NB4 (cell line): ENCODE results near the gene TOB1.

Source experiments
- POLR2A ChIP-seq: IDR thresholded peaks from 2 replicates; pipeline ENCODE4 v1.6.1; 2011; ENCODE audit warnings: mild to moderate bottlenecking; ENCODE audit not compliant: insufficient read length; ENCODE audit errors: extremely low read depth
- TF ChIP-seq, protein P1 (sequence below): IDR thresholded peaks from one replicate; pipeline ENCODE4 v1.5.1; 2012; ENCODE audit warnings: low read depth, low read length

DNA sequence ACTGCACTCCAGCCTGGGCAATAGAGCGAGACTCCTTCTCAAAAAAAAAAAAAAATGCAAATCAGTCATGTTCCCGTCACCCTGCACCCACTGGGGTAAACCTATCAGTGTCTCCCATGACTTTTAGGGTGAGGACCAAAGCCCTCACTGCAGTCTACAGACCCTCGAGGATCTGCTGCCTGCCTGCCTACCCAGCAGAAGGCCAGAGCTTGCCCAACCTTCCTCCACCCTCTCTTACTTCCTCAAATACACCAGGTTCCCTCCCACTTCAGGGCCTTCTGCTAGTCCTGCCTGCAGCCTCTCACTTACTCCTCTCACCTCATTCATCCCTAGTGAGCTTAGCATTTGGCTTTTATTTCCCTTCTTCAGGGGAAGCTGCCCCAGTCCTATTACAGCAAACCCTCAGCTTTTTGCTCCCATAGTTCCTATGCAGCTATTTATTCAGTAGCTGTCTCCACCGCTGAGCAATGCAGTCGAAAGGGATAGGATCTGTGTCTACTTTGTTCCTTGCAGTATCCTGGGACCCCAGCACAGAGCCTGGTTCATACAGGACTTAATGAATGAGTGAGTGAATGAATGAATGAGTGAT lies 17.8 kb upstream of the TOB1 start:
- TF ChIP-seq, protein P1, sequence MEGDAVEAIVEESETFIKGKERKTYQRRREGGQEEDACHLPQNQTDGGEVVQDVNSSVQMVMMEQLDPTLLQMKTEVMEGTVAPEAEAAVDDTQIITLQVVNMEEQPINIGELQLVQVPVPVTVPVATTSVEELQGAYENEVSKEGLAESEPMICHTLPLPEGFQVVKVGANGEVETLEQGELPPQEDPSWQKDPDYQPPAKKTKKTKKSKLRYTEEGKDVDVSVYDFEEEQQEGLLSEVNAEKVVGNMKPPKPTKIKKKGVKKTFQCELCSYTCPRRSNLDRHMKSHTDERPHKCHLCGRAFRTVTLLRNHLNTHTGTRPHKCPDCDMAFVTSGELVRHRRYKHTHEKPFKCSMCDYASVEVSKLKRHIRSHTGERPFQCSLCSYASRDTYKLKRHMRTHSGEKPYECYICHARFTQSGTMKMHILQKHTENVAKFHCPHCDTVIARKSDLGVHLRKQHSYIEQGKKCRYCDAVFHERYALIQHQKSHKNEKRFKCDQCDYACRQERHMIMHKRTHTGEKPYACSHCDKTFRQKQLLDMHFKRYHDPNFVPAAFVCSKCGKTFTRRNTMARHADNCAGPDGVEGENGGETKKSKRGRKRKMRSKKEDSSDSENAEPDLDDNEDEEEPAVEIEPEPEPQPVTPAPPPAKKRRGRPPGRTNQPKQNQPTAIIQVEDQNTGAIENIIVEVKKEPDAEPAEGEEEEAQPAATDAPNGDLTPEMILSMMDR: no peak
- TF ChIP-seq POLR2A: no peak
